Measurements from ENCODE around the gene AKR1C1.
"Not testable (repeated sequence)": the region's sequence is repeated elsewhere in the genome, so short reads cannot be mapped to it uniquely, and the experiment has no call there.

The AKR1C1 gene

GRCh38 chr10:4947635-4948596 is 15.3 kb upstream of the AKR1C1 start:
- no peak for DNase-seq (ENCODE audit: low spot score)

- DNase-seq (ENCODE audit: low spot score) = not testable (repeated sequence)
Measured at GRCh38 chr10:4951512-4952162, 11.6 kb upstream of the AKR1C1 start.

DNA sequence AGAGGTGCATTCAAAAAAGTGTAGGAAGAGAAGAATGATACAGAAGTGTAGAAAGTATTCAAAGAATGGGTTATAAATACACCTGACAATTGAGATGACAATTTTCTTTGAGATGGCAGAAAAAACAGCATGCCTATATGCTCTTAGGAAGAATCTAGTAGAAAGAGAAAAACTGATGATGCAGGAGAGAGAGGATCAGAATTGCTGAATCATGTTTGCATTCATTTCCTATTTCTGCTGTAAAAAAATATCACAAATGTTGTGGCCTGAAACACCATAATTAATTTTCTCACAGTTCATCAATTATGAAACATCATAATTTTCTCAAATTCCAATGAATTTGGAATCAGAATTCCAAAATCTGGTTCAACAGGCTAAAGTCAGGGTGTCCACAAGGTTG is 9.8 kb upstream of the AKR1C1 start:
- no peak for DNase-seq (ENCODE audit: low spot score)

DNA sequence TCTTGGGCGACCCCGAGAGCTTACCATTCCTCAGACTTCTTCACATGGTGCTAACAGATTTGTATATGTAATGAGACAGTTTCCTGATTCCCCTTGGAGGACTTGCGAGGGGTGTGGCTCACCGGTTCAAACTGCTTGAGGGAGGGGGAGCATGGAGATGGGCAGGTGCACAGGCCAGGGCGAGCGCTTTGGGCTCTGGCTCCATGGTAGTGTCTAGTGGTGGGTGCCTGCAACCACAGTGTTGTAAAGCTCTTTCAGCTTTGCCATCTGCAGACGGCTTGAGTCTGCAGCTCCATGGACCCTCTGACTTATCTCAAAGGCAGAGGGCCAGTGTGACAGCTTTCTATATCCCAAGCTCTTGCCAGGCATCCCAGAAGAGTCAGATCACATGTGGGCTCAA is 7.1 kb upstream of the AKR1C1 start:
- not testable (repeated sequence) for DNase-seq (ENCODE audit: low spot score)

DNA sequence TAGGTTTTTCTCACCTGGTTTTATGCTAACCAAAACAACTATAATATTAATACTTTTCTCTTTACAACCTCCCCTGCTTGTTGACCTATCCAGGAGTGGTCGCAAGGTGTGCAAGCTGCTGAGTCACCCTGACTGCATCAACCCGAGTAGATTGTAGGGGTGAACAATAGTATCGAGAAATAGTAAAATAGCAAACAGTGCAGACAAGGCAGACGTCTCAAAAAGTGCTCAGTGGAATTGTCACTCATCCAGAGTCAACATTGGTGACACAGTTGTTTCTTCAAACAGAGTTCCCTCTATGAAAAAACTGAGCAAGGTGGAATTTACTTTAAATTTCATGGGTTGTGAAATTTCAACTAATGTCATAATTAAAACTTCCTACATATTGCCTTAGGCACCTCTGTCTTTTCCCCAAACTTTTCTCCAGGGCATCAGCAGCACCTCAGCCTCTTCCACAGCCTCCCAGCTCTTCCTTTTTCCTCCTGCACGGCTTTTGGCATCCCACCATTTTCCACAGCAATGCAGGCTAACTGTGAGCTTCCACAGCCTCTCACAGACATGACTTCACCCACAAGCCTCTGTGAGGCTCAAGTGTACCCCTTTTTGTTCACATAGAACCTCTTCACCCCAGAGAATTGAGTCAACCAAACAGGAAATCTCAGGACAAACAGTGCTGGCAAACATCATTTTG is 6.1 kb upstream of the AKR1C1 start:
- DNase-seq (ENCODE audit: low spot score) = not testable (repeated sequence)

- DNase-seq (ENCODE audit: low spot score) = not testable (repeated sequence)
Measured at GRCh38 chr10:4961558-4961957, 1.7 kb upstream of the AKR1C1 start.

DNA sequence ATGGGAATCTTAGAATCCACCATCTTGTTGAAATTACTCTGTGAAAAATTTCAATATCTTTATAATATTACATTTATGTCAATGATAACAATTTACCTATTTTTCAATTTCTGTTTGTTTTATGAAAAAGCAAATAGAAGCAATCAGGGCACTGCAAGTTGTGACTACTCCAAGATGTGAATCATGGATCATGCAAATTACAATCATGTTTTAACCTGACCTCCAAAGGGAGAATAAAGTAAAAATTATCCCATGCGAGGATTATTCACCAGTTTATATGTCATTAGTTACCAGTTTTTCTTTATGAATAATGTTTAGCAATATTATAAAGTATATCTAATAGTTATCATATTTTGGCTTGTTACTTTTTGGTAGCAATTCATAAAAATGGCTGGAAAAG is 907 bp upstream of the AKR1C1 start:
- DNase-seq (ENCODE audit: low spot score) = not testable (repeated sequence)

DNA sequence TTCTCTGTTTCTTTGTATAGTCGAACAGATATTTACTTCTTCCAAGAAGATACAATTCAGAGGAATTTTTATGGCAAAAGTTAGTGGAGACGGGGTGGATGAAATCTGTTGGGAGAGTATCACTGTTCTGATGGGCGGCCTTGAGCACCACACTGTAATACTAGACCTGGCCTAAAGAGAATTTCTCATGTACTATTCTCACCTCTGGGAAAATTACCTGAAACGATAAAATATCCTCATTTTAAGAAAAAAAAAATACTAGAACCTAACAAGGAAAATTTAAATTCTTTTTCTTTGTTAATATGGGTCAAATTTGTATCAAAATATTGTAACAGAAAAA is 570 bp downstream of the AKR1C1 start:
- DNase-seq (ENCODE audit: low spot score) = not testable (repeated sequence)

- DNase-seq (ENCODE audit: low spot score) = not testable (repeated sequence)
Measured at GRCh38 chr10:4965763-4966162, 2.5 kb downstream of the AKR1C1 start.

GRCh38 chr10:4967189-4967588 is 4.0 kb downstream of the AKR1C1 start:
- DNase-seq (ENCODE audit: low spot score) = not testable (repeated sequence)

- not testable (repeated sequence) for DNase-seq (ENCODE audit: low spot score)
Measured at GRCh38 chr10:4969289-4969688, 6.1 kb downstream of the AKR1C1 start.

DNA sequence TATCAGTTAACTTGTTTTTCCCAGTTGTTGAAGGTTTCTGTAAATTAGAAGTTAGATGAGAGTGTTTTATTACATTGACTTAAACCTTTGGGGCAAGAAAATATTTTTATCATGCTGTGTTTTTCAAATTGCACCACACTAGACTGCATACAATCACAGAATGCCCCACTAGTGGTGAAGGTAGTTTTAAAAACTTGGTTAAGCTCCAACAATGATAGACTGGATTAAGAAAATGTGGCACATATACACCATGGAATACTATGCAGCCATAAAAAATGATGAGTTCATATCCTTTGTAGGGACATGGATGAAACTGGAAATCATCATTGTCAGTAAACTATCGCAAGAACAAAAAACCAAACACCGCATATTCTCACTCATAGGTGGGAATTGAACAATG is 7.1 kb downstream of the AKR1C1 start:
- not testable (repeated sequence) for DNase-seq (ENCODE audit: low spot score)

- not testable (repeated sequence) for DNase-seq (ENCODE audit: low spot score)
Measured at GRCh38 chr10:4972369-4973142, 9.3 kb downstream of the AKR1C1 start.

DNA sequence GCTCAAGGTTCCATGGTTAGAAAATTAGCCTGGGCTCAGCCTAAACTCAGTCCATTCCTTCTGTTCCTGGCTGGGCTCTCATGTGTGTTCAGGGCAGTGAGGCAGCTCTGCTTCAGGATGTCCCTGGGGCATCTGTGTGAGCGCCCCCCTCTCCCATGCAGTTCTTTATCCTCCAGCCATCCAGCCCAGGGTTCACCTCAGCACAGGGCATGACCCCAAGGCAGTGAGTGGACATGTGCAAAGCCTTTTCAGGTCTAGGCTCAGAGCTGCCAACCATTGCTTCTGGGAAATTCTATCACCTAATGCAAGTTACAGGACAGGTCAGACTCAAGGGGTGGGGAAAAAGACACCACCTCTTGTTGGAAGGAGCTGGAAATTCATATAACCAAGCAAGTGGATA is 10.1 kb downstream of the AKR1C1 start:
- DNase-seq (ENCODE audit: low spot score) = not testable (repeated sequence)

GRCh38 chr10:4974400-4974799 is 11.2 kb downstream of the AKR1C1 start:
- DNase-seq (ENCODE audit: low spot score) = not testable (repeated sequence)

DNA sequence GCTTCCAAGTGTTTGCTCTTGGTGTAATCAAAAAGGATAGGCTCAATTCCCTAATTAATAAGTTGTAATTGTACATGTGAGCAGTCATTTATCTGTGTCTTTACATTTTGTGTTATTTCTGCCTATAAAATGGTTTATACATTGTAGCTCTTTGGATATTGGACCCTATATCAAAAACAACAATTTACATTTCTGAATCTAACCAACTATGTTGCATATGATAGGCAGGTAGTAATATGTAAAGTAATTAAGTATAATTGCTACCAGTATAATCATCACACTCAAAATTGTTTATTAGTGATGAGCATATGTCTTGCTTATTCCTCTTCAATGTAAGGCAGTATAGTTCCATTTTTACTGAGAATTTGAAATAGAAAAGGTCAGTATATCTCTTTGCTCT is 13.8 kb downstream of the AKR1C1 start:
- no peak for DNase-seq (ENCODE audit: low spot score)

DNA sequence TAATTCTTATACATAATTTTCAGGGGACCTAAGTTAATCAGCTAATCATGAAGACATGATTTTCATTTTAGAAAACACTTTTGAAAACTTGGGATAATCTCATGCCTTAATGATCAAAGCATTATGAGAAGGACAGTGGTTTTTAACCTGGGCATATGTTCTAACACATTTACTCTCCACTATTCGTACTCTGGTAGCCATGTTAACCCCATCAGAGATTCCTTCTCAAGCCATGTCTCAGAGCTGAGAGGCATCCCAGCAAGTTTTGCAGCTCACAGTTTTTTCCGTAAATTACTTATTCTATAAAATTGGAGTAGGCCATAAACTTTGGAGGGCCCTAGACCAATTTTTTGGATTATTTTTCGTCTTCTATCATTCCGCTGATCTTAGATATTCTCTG is 15.7 kb downstream of the AKR1C1 start:
- DNase-seq (ENCODE audit: low spot score) = no peak

- no peak for DNase-seq (ENCODE audit: low spot score)
Measured at GRCh38 chr10:4980793-4981192, 17.6 kb downstream of the AKR1C1 start.

DNA sequence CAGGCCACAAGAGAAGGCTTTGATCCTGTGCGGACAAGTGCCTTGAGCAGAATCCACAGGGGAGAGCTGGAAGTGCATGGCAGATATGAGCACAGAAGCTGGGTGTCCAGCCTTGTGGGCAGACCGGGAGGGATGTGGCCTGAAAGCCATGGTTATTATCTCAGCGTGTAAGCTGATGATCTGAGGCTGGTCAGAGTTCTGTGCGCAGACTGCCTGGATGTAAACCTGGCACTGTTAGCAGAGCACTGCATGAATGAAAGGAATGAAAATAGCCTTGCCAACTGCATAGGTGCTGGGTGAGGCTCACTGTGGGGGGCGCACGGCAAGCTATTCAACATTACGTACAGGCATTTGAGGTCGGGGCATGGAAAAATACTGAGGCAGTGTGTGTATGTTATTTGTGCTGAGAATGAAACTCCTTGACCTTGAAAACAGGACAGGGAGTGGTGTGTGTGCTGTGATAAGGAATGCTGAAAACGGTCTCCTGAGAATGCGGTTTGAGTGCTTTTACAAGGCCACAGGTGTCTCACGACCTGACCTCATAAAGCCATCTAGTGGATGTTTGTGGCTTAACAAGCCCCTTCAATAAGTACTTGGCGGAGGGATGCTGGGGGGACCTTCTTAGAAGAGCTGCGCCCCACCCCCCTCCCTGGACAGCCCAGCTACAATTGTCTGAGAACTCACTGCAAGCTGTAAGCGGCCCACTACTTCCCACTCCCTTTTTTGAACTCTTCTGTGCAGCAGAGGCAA is 18.7 kb downstream of the AKR1C1 start:
- no peak for DNase-seq (ENCODE audit: low spot score)

- DNase-seq (ENCODE audit: low spot score) = no peak
Measured at GRCh38 chr10:4982764-4983226, 19.6 kb downstream of the AKR1C1 start.

DNA sequence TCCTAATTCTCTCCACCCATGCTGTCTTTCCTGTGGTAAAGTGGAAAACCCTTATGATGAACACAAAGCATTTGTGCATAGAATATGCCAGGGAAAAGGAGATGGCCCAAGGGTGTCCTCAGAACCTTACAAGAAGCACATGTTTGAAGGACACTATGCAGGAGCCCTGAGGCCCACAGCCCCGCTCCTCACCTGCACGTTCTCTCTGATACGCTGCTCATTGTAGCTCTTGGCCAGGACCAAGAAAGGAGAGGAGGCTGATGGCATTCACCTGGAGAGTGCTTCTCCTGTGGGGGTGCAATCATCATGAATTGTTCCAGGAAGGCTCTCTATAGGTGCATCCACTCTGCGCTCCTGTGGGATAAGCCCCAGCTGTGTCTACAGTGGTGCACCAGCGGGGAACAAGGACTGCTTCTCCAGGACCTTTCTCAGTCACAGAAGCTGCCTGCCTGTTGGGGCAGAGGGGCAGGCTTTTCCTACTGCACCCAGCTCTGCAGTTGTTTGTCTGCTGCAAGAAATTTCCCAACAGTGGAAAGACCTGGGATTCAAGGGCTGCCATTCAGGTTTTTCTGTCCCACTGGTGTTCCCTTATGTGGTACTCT is 20.5 kb downstream of the AKR1C1 start:
- DNase-seq (ENCODE audit: low spot score) = no peak

All from left forelimb (tissue), 1 donor.